Lung (tissue), 12 donors: Measurements from ENCODE around the gene GPR108. TPM values are rescaled to one million over a fixed set of nuclear protein-coding genes. Genes with fewer than 3 reads are reported as not detected.
"Not testable (repeated sequence)": the region's sequence is repeated elsewhere in the genome, so short reads cannot be mapped to it uniquely, and the experiment has no call there.

ENCODE experiments used
- ATAC-seq: fragments of 200-7000 bp; cut with Tn5 transposase; one replicate; pipeline ENCODE4 v1.9.1; 2020; ENCODE audit warnings: moderate number of reproducible peaks; ENCODE audit not compliant: insufficient read depth, low FRiP score
- DNase-seq, 3 donors: peaks; one replicate each; pipeline ENCODE4 v3.0.0-alpha.2; 2013 to 2017
- H3K27ac ChIP-seq, 2 donors: one replicate each; pipeline ENCODE4 v1.5.1; 2013; ENCODE audit warnings: mild to moderate bottlenecking in 2 of 2, moderate library complexity in 2 of 2, control low read depth in 1 of 2, inconsistent platforms in 1 of 2, low read depth in 1 of 2, low read length in 1 of 2
- H3K27me3 ChIP-seq, 3 donors: one replicate each; pipeline ENCODE4 v1.5.1; 2013; ENCODE audit warnings: low read length in 2 of 3; ENCODE audit not compliant: control insufficient read depth in 3 of 3, insufficient read depth in 3 of 3
- H3K36me3 ChIP-seq, 4 donors: one replicate each; pipeline ENCODE4 v1.5.1; 2013; ENCODE audit warnings: low read length in 4 of 4, mild to moderate bottlenecking in 1 of 4, moderate library complexity in 1 of 4; ENCODE audit not compliant: control insufficient read depth in 4 of 4, insufficient read depth in 4 of 4
- H3K4me1 ChIP-seq, 5 donors: one replicate each; pipeline ENCODE4 v1.5.1; 2013; ENCODE audit warnings: low read length in 5 of 5, mild to moderate bottlenecking in 2 of 5, moderate library complexity in 1 of 5; ENCODE audit not compliant: control insufficient read depth in 5 of 5, insufficient read depth in 5 of 5
- H3K4me3 ChIP-seq: one replicate; pipeline ENCODE4 v1.5.1; 2013; ENCODE audit warnings: mild to moderate bottlenecking, control low read depth, moderate library complexity
- H3K9ac ChIP-seq, 2 donors: one replicate each; pipeline ENCODE4 v1.5.1; 2013; ENCODE audit warnings: low read length in 2 of 2, control low read depth in 1 of 2; ENCODE audit not compliant: insufficient read depth in 1 of 2
- H3K9me3 ChIP-seq, 4 donors: one replicate each; pipeline ENCODE4 v1.5.1; 2013; ENCODE audit warnings: low read length in 3 of 4, mild to moderate bottlenecking in 1 of 4, moderate library complexity in 1 of 4; ENCODE audit not compliant: control insufficient read depth in 4 of 4, insufficient read depth in 3 of 4
- WGBS, 2 donors: extraction: QIAGEN DNeasy Blood & Tissue Kit; methylation state at CpG; one replicate each; pipeline ENCODE4 v1.1.7; 2013; 5-methylcytosine and 5-hydroxymethylcytosine counted together
- polyA plus RNA-seq, 2 donors: library from polyadenylated mRNA; stranded (reverse); fragments of 200-250 nt; gene quantifications; one replicate each; pipeline ENCODE4 v1.2.1, GENCODE V29; 2013
- total RNA-seq, 2 donors: library from RNA; depleted of rRNA in 1 of 2; stranded (reverse); fragments of >200 nt in 1 of 2; gene quantifications; one replicate each; pipeline ENCODE4 v1.2.1, GENCODE V29; 2014 to 2021
- TF ChIP-seq, protein P1 (sequence below): IDR thresholded peaks from 2 replicates; pipeline ENCODE4 v1.5.1; 2012; ENCODE audit warnings: mild to moderate bottlenecking; ENCODE audit errors: control extremely low read depth, extremely low read depth
- donor health status: control.
- donor health status: control.
- donor health status: Bipolar disorder and iron deficiency.
- donor health status: healthy.
- donor health status: DM: yes; HTN: yes; CAD: no.

The GPR108 gene
- total and polyA plus RNA-seq, 4 donors: 33.5 to 98.0 (median 93.5) TPM

DNA sequence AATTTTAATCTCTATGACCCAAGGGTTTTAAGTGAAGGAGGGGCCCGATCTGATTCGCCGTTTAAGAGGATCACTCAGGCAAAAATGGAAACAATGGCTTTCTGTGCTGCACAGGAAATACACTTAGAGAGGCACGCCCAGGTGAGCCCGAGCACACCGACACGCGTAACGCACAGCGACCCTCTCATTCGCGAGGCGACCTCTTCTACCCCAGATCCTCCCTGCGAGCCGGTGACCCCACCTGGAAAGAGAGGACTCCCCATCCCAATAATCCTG lies 29.6 kb upstream of the GPR108 start:
- H3K27me3 ChIP-seq: peaks cover 0 to 3% (median 0%) of the 10 kb centered on the region in 3 donors
- DNase-seq (peak in 2 of 3 donors; percentile 22 to 50), ATAC-seq (peak; percentile 12)
- WGBS, 2 donors: 1% methylated on average over 15 of the region's 15 CpGs
- H3K9me3 ChIP-seq: no peaks in the 10 kb centered on the region
- TF ChIP-seq, protein P1, sequence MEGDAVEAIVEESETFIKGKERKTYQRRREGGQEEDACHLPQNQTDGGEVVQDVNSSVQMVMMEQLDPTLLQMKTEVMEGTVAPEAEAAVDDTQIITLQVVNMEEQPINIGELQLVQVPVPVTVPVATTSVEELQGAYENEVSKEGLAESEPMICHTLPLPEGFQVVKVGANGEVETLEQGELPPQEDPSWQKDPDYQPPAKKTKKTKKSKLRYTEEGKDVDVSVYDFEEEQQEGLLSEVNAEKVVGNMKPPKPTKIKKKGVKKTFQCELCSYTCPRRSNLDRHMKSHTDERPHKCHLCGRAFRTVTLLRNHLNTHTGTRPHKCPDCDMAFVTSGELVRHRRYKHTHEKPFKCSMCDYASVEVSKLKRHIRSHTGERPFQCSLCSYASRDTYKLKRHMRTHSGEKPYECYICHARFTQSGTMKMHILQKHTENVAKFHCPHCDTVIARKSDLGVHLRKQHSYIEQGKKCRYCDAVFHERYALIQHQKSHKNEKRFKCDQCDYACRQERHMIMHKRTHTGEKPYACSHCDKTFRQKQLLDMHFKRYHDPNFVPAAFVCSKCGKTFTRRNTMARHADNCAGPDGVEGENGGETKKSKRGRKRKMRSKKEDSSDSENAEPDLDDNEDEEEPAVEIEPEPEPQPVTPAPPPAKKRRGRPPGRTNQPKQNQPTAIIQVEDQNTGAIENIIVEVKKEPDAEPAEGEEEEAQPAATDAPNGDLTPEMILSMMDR: no peak
- H3K36me3 ChIP-seq: no peaks in the 10 kb centered on the region
- peaks cover 0 to 11% (median 0%) of the 10 kb centered on the region in 5 donors for H3K4me1 ChIP-seq
- peak overlapping the region; percentile 19 for H3K4me3 ChIP-seq
- H3K27ac ChIP-seq: peak overlapping the region in 1 of 2 donors; percentile 86
- peak overlapping the region in 1 of 2 donors; percentile 63 for H3K9ac ChIP-seq

DNA sequence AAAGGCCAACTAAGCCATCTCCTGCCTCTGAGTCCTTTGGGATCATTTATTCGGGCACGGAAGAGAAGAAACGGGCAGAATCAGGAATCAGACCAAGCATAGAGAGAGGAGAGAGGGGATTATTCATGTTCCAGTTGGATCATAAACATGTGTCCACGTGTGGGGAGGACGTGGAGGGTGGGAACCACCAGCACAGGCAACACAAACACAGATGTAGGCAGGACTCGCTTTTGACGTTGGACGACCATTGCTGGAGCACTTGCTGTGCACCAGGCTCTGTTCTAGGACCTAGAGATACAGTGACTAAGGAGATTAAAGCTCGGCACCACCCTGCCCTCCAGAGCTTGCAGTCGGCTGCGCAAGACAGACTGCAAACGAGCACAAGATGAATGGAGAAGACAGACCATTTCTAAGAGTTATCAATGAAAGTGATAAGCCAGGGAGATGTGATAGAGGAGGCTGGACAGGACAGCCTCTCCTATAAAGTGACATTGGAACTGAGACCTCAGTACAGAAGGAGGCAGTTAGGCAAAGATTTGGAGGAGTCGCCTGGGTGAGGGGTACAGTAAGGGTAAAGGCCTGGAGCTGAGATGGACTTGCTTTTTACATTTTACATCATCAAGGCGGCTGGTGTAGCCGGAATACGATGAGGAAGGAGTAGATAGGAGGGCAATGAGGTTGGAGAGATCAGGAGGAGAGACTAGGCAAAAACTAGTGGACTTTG lies 29.1 kb upstream of the GPR108 start:
- Histone ChIP-seq H3K4me1 (peaks cover 0 to 11% (median 0%) of the 10 kb centered on the region in 5 donors), H3K36me3 (no peaks in the 10 kb centered on the region), H3K9ac (peak overlapping the region in 1 of 2 donors; percentile 63), H3K27me3 (peaks cover 0 to 3% (median 0%) of the 10 kb centered on the region in 3 donors), H3K27ac (peak overlapping the region in 1 of 2 donors; percentile 87), H3K4me3 (peak overlapping the region; percentile 19), H3K9me3 (no peaks in the 10 kb centered on the region)
- ATAC-seq (no peak), DNase-seq (no peak)
- WGBS, 2 donors: 35 to 53% methylated on average over 16 of the region's 16 CpGs
- TF ChIP-seq, protein P1: no peak

DNA sequence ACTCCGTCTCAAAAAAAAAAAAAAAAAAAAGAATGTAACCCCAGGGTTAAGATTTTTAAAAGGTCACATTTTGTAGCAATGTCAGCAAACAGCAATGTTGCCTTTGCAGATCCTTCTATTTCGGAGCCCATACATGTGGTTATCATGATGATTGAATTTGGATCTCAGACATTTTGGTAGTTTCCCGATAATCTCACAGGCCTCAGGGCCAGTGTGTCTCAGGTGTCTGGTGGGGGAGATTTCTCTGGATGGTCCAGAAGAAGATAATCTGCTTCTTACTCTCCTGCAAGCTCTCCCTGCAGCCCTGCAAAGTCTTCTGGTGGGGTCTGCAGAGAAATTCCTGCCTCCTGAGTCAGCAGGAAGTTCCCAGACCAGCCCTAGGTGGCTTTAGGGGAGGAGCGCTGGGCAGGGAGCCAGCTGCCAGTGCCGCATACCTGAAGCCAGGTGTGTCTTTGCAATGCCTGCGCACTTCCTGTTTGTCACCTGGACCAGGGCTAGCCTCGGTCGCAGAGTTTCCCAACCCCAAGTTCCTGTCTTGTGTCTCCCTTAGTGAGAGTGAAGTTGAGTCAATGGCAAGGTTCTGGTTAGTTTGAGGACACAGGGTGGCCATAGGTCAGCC lies 28.5 kb upstream of the GPR108 start:
- peaks cover 0 to 4% (median 0%) of the 10 kb centered on the region in 4 donors for H3K9me3 ChIP-seq
- peaks cover 0 to under 1% (median 0%) of the 10 kb centered on the region in 4 donors for H3K36me3 ChIP-seq
- H3K4me3 ChIP-seq: no peak overlapping the region
- WGBS, 2 donors: 37 to 45% methylated on average over 8 of the region's 8 CpGs
- ATAC-seq (peak; percentile 9), DNase-seq (peak; percentile 61 to 81 (median 80))
- H3K27ac ChIP-seq: peak overlapping the region in 1 of 2 donors; percentile 87
- peaks cover 0 to 11% (median 0%) of the 10 kb centered on the region in 5 donors for H3K4me1 ChIP-seq
- H3K27me3 ChIP-seq: peaks cover 0 to 3% (median 0%) of the 10 kb centered on the region in 3 donors
- TF ChIP-seq, protein P1: no peak
- H3K9ac ChIP-seq: peak overlapping the region in 1 of 2 donors; percentile 63

DNA sequence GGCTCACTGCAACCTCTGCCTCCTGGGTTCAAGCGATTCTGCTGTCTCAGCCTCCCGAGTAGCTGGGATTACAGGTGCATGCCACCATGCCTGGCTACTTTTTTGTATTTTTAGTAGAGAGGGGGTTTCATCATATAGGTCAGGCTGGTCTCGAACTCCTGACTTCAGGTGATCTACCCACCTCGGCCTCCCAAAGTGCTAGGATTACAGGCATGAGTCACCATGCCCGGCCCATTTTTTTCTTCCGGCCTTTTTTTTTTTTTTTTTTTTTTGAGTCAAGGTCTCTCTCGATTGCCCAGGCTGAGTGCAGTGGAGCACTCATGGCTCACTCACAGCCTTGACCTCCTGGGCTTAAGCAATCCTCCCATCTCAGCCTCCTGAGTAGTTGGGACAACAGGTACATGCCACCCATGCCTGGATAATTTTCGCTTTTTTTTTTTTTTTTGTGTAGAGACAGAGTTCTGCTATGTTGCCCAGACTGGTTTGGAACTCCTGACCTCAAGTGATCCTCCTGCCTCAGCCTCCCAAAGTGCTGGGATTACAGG lies 24.9 kb upstream of the GPR108 start:
- not testable (repeated sequence) for H3K27ac ChIP-seq, DNase-seq, H3K36me3 ChIP-seq, H3K27me3 ChIP-seq, ATAC-seq, H3K4me3 ChIP-seq, H3K9ac ChIP-seq, H3K9me3 ChIP-seq
- peaks cover 0 to 11% (median 0%) of the 10 kb centered on the region in 5 donors for H3K4me1 ChIP-seq
- 82 to 95% methylated on average over 8 of the region's 8 CpGs for WGBS, 2 donors
